Neuronal stem cell (in vitro differentiated cells): ENCODE results near the gene LONRF2.
A peak's percentile ranks its signal among the peaks of the same experiment; 100 is the strongest.

Experiments
- DNase-seq: peaks from one replicate; pipeline ENCODE4 v3.0.0-alpha.2; 2013; ENCODE audit warnings: low spot score
- H2AFZ ChIP-seq: one replicate; pipeline ENCODE4 v1.6.1; 2013; ENCODE audit warnings: mild to moderate bottlenecking, low read length, inconsistent platforms
- H2AK5ac ChIP-seq: 2 replicates; pipeline ENCODE4 v1.6.1; 2013; ENCODE audit warnings: low read depth, mild to moderate bottlenecking, inconsistent platforms, low read length, moderate library complexity, mixed read lengths
- H2BK120ac ChIP-seq: 2 replicates; pipeline ENCODE4 v1.6.1; 2013; ENCODE audit warnings: low read depth, mild to moderate bottlenecking, inconsistent platforms, low read length, moderate library complexity, mixed read lengths
- H2BK12ac ChIP-seq: one replicate; pipeline ENCODE4 v1.6.1; 2013; ENCODE audit warnings: low read length, inconsistent platforms
- H2BK15ac ChIP-seq: 2 replicates; pipeline ENCODE4 v1.6.1; 2013; ENCODE audit warnings: mild to moderate bottlenecking, low read length, inconsistent platforms, mixed read lengths
- H2BK5ac ChIP-seq: one replicate; pipeline ENCODE4 v1.6.1; 2013; ENCODE audit warnings: inconsistent platforms, mild to moderate bottlenecking, low read length, moderate library complexity
- H3K14ac ChIP-seq: one replicate; pipeline ENCODE4 v1.6.1; 2013; ENCODE audit warnings: low read length, inconsistent platforms
- H3K18ac ChIP-seq: 2 replicates; pipeline ENCODE4 v1.6.1; 2013; ENCODE audit warnings: low read length, inconsistent platforms
- H3K23ac ChIP-seq: 2 replicates; pipeline ENCODE4 v1.6.1; 2013; ENCODE audit warnings: low read depth, mild to moderate bottlenecking, mixed read lengths, low read length, inconsistent platforms; ENCODE audit not compliant: poor library complexity
- H3K27ac ChIP-seq: replicated peaks from 3 replicates; pipeline ENCODE4 v1.5.1; 2013; ENCODE audit warnings: low read length, inconsistent platforms
- H3K27me3 ChIP-seq, 3 experiments: 2 replicates each; pipeline ENCODE4 v1.6.1; 2013; ENCODE audit warnings: low read length in 3 of 3, mild to moderate bottlenecking in 2 of 3, inconsistent platforms in 1 of 3, low read depth in 1 of 3, mixed read lengths in 1 of 3, moderate library complexity in 1 of 3; ENCODE audit not compliant: control insufficient read depth in 3 of 3, insufficient read depth in 3 of 3
- H3K36me3 ChIP-seq, 2 donors: replicated peaks in 1 of 2; 2 replicates each; pipeline ENCODE4 v1.6.1; 2013; ENCODE audit warnings: low read length in 2 of 2; ENCODE audit not compliant: control insufficient read depth in 2 of 2, insufficient read depth in 2 of 2
- H3K4ac ChIP-seq: 2 replicates; pipeline ENCODE4 v1.6.1; 2013; ENCODE audit warnings: inconsistent platforms, mild to moderate bottlenecking, low read length, moderate library complexity
- H3K4me1 ChIP-seq, 2 donors: 1 replicate in 1 of 2; 2 replicates in 1 of 2; pipeline ENCODE4 v1.6.1; 2013; ENCODE audit warnings: low read length in 2 of 2, low read depth in 1 of 2; ENCODE audit not compliant: control insufficient read depth in 2 of 2, insufficient read depth in 1 of 2
- H3K4me2 ChIP-seq: one replicate; pipeline ENCODE4 v1.6.1; 2013; ENCODE audit warnings: mild to moderate bottlenecking, low read length, inconsistent platforms; ENCODE audit not compliant: insufficient read depth, poor library complexity, severe bottlenecking
- H3K4me3 ChIP-seq, 2 donors: 2 replicates each; pipeline ENCODE4 v1.5.1; 2013; ENCODE audit warnings: low read length in 2 of 2, mild to moderate bottlenecking in 2 of 2, inconsistent platforms in 1 of 2, moderate library complexity in 1 of 2
- H3K79me1 ChIP-seq: one replicate; pipeline ENCODE4 v1.6.1; 2013; ENCODE audit warnings: low read depth, mild to moderate bottlenecking, inconsistent platforms, low read length, moderate library complexity
- H3K9ac ChIP-seq: one replicate; pipeline ENCODE4 v1.6.1; 2013; ENCODE audit warnings: mild to moderate bottlenecking, low read depth, low read length, inconsistent platforms; ENCODE audit not compliant: poor library complexity
- H3K9me3 ChIP-seq, 2 donors: replicated peaks in 1 of 2; 2 replicates each; pipeline versions ENCODE3 to v1.6.1; 2013; ENCODE audit warnings: low read length in 2 of 2, mild to moderate bottlenecking in 2 of 2, inconsistent platforms in 1 of 2, low read depth in 1 of 2, mixed read lengths in 1 of 2, moderate library complexity in 1 of 2; ENCODE audit not compliant: control insufficient read depth in 2 of 2, insufficient read depth in 1 of 2
- H4K8ac ChIP-seq: one replicate; pipeline ENCODE4 v1.6.1; 2013; ENCODE audit warnings: low read depth, mild to moderate bottlenecking, inconsistent platforms, low read length, moderate library complexity
- H4K91ac ChIP-seq: one replicate; pipeline ENCODE4 v1.6.1; 2013; ENCODE audit warnings: low read length, low read depth, mild to moderate bottlenecking, inconsistent platforms; ENCODE audit not compliant: poor library complexity
- WGBS, 2 donors: extraction: QIAGEN DNeasy Blood & Tissue Kit; methylation state at CpG; one replicate each; pipeline ENCODE4 v1.1.7; 2013; ENCODE audit warnings: missing lambda C conversion rate in 2 of 2, mixed read lengths in 1 of 2; ENCODE audit not compliant: insufficient read length in 2 of 2, insufficient replicate concordance in 1 of 2; ENCODE audit errors: extremely low coverage in 2 of 2; 5-methylcytosine and 5-hydroxymethylcytosine counted together

Gene LONRF2

DNA sequence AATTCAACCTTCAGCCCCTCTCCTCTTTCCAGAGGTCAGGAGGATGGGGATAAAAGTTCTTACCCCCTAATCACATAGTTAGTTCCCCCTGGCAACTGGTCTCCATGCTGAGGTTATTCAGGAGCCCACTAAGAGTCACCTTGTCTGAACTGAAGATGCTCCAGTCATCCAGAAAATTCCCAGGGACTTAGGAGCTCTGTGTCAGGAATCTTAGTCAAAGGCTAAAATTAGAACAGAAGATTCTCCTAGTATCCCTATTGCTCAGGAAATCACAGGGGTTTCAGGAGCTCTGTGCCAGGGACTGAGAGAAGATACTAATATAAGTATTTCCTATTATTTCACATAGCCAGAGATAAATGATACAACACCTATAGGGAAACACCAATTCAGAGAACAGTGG, 37.3 kb upstream of the LONRF2 start:
- H2BK12ac ChIP-seq = no peak overlapping the region
- no peak overlapping the region for H2AFZ ChIP-seq
- no peaks in the 10 kb centered on the region for H3K79me1 ChIP-seq
- no peak overlapping the region for H3K9ac ChIP-seq
- no peak overlapping the region for H2BK120ac ChIP-seq
- no peak for DNase-seq
- no peak overlapping the region for H3K14ac ChIP-seq
- no peak overlapping the region for H4K91ac ChIP-seq
- no peak overlapping the region for H3K23ac ChIP-seq
- peaks cover 0 to 5% (median 0%) of the 10 kb centered on the region in 3 experiments for H3K27me3 ChIP-seq
- no peaks in the 10 kb centered on the region for H3K4me1 ChIP-seq
- no peak overlapping the region for H3K4me3 ChIP-seq
- no peak overlapping the region for H2BK15ac ChIP-seq
- no peak overlapping the region for H3K4me2 ChIP-seq
- no peaks in the 10 kb centered on the region for H3K9me3 ChIP-seq
- H3K18ac ChIP-seq = no peak overlapping the region
- H3K27ac ChIP-seq = no peak overlapping the region
- no peak overlapping the region for H3K4ac ChIP-seq
- H4K8ac ChIP-seq = no peak overlapping the region
- H2AK5ac ChIP-seq = no peak overlapping the region
- H3K36me3 ChIP-seq = no peaks in the 10 kb centered on the region
- no peak overlapping the region for H2BK5ac ChIP-seq

DNA sequence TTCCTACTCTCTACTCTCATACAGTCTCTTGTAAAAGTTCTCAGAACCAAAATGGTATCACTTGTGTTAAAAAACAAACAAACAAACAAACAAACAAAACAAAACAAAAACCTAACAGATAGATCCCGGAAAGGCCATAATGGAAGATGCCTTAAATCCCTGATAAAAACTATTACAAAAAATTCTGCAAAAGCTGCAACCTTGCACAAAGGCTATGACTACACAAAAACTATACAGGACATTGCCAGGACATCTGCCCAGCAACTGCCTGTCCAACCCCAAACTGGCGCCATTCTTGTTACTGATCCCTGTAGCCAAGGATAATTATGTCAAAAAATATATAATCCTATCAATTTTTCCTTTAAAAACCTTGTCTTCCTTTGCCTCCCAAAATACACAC, 36.3 kb upstream of the LONRF2 start:
- no peak overlapping the region for H2BK120ac ChIP-seq
- no peak overlapping the region for H2AFZ ChIP-seq
- H2BK12ac ChIP-seq = no peak overlapping the region
- no peak overlapping the region for H3K4me3 ChIP-seq
- H3K4ac ChIP-seq = no peak overlapping the region
- H2BK5ac ChIP-seq = no peak overlapping the region
- H4K91ac ChIP-seq = no peak overlapping the region
- peaks cover 0 to 5% (median 0%) of the 10 kb centered on the region in 3 experiments for H3K27me3 ChIP-seq
- H3K79me1 ChIP-seq = no peaks in the 10 kb centered on the region
- no peak overlapping the region for H3K23ac ChIP-seq
- H3K14ac ChIP-seq = no peak overlapping the region
- no peak overlapping the region for H2AK5ac ChIP-seq
- no peaks in the 10 kb centered on the region for H3K9me3 ChIP-seq
- no peak overlapping the region for H3K4me2 ChIP-seq
- WGBS, 2 donors = no CpG with 5 or more reads among the region's 2 CpGs
- no peak overlapping the region for H4K8ac ChIP-seq
- H3K36me3 ChIP-seq = no peaks in the 10 kb centered on the region
- no peak overlapping the region for H3K18ac ChIP-seq
- H3K9ac ChIP-seq = no peak overlapping the region
- no peaks in the 10 kb centered on the region for H3K4me1 ChIP-seq
- H2BK15ac ChIP-seq = no peak overlapping the region
- DNase-seq = no peak
- H3K27ac ChIP-seq = no peak overlapping the region

DNA sequence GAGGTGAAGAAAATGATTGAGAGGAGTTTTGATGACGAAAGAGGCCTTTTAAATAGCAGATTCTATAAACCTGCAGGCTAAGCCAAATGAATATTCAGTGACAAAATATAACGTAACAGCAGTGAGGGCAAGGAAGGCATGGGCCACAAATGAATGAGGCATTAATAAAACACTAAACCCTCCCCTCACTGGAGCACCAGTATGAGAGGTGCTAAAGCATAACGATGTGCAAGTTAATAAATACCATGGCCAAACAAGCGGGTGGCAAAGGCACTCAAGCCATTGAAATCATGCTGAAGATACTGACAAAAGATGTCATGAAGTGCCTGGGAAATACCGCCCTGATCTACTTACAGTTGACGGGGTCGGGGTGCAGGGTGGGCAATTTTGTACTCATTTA, 30.2 kb upstream of the LONRF2 start:
- H4K8ac ChIP-seq = no peak overlapping the region
- no peak overlapping the region for H2BK120ac ChIP-seq
- no peak overlapping the region for H3K9ac ChIP-seq
- DNase-seq = no peak
- H3K18ac ChIP-seq = no peak overlapping the region
- H3K14ac ChIP-seq = no peak overlapping the region
- peaks cover 0 to 3% of the 10 kb centered on the region in 2 donors for H3K4me1 ChIP-seq
- H3K27me3 ChIP-seq = peaks cover 0 to 3% (median 0%) of the 10 kb centered on the region in 3 experiments
- no peaks in the 10 kb centered on the region for H3K36me3 ChIP-seq
- no peak overlapping the region for H2AFZ ChIP-seq
- peaks cover 0 to 2% of the 10 kb centered on the region in 2 donors for H3K9me3 ChIP-seq
- H4K91ac ChIP-seq = no peak overlapping the region
- H2AK5ac ChIP-seq = no peak overlapping the region
- H3K27ac ChIP-seq = no peak overlapping the region
- H3K79me1 ChIP-seq = no peaks in the 10 kb centered on the region
- no peak overlapping the region for H3K23ac ChIP-seq
- 100% methylated on average over 1 of the region's 7 CpGs; no CpG with 5 or more reads in 1 of the 2 donors for WGBS, 2 donors
- H3K4me2 ChIP-seq = no peak overlapping the region
- no peak overlapping the region for H3K4me3 ChIP-seq
- H2BK5ac ChIP-seq = no peak overlapping the region
- no peak overlapping the region for H2BK15ac ChIP-seq
- no peak overlapping the region for H3K4ac ChIP-seq
- no peak overlapping the region for H2BK12ac ChIP-seq

GRCh38 chr2:100350661-100351185, 28.4 kb upstream of the LONRF2 start:
- H3K27ac ChIP-seq = no peak overlapping the region
- H2BK15ac ChIP-seq = no peak overlapping the region
- H3K4me3 ChIP-seq = no peak overlapping the region
- H3K9me3 ChIP-seq = peaks cover 0 to 2% of the 10 kb centered on the region in 2 donors
- no peaks in the 10 kb centered on the region for H3K79me1 ChIP-seq
- WGBS, 2 donors = no CpG with 5 or more reads among the region's 13 CpGs
- no peak overlapping the region for H3K4me2 ChIP-seq
- H2BK5ac ChIP-seq = peak overlapping the region; percentile 30
- no peak overlapping the region for H2AFZ ChIP-seq
- DNase-seq = no peak
- H3K9ac ChIP-seq = no peak overlapping the region
- H2BK120ac ChIP-seq = no peak overlapping the region
- H4K8ac ChIP-seq = no peak overlapping the region
- no peak overlapping the region for H3K18ac ChIP-seq
- H3K27me3 ChIP-seq = peaks cover 0 to 3% (median 0%) of the 10 kb centered on the region in 3 experiments
- H3K4me1 ChIP-seq = peaks cover 0 to 3% of the 10 kb centered on the region in 2 donors
- no peak overlapping the region for H2AK5ac ChIP-seq
- no peaks in the 10 kb centered on the region for H3K36me3 ChIP-seq
- H3K4ac ChIP-seq = no peak overlapping the region
- no peak overlapping the region for H4K91ac ChIP-seq
- H3K14ac ChIP-seq = peak overlapping the region; percentile 87
- no peak overlapping the region for H2BK12ac ChIP-seq
- no peak overlapping the region for H3K23ac ChIP-seq
